Keratinocyte (primary cell): ENCODE results near the gene SHC1. TPM values are rescaled to one million over a fixed set of nuclear protein-coding genes. Genes with fewer than 3 reads are reported as not detected.
A peak's percentile ranks its signal among the peaks of the same experiment; 100 is the strongest.

Source experiments
- DNase-seq: peaks from one replicate; pipeline ENCODE4 v3.0.0-alpha.2; 2011; ENCODE audit warnings: low read depth, missing footprints, low spot score
- FAIRE-seq: peaks from 2 replicates; lab custom pipeline; 2011; peaks lifted over from hg19 to GRCh38; lab: Jason Lieb, UNC
- H2AFZ ChIP-seq: 2 replicates; pipeline ENCODE4 v1.6.0; 2012; ENCODE audit warnings: low read length, control low read depth, inconsistent platforms; ENCODE audit not compliant: control insufficient read depth
- H3K27ac ChIP-seq: 2 replicates; pipeline ENCODE4 v1.5.1; 2011; ENCODE audit warnings: low read length; ENCODE audit not compliant: control insufficient read depth, insufficient read depth
- H3K27me3 ChIP-seq: 3 replicates; pipeline ENCODE4 v1.6.0; 2011; ENCODE audit warnings: low read length; ENCODE audit not compliant: control insufficient read depth, insufficient read depth; ENCODE audit errors: extremely low read depth
- H3K36me3 ChIP-seq, 2 experiments: 2 replicates in 1 of 2; 3 replicates in 1 of 2; pipeline ENCODE4 v1.5.1; 2011; ENCODE audit warnings: low read length in 2 of 2, mild to moderate bottlenecking in 1 of 2; ENCODE audit not compliant: control insufficient read depth in 2 of 2, insufficient read depth in 2 of 2; ENCODE audit errors: extremely low read depth in 1 of 2
- H3K4me1 ChIP-seq: 3 replicates; pipeline ENCODE4 v1.5.1; 2011; ENCODE audit warnings: low read length; ENCODE audit not compliant: control insufficient read depth, insufficient read depth; ENCODE audit errors: extremely low read depth
- H3K4me2 ChIP-seq: 3 replicates; pipeline ENCODE4 v1.6.0; 2011; ENCODE audit warnings: low read depth, low read length; ENCODE audit not compliant: control insufficient read depth, insufficient read depth; ENCODE audit errors: extremely low read depth
- H3K4me3 ChIP-seq, 3 experiments: fragments of 200-600 bp in 1 of 3; sonication (generic) in 1 of 3; 2 replicates in 2 of 3; 3 replicates in 1 of 3; pipeline ENCODE4 v1.5.1; 2011 to 2016; ENCODE audit warnings: low read length in 3 of 3, mild to moderate bottlenecking in 3 of 3, control low read depth in 2 of 3, inconsistent platforms in 1 of 3, low read depth in 1 of 3, mixed read lengths in 1 of 3, mixed run types in 1 of 3, moderate library complexity in 1 of 3; ENCODE audit not compliant: control insufficient read depth in 2 of 3, insufficient read depth in 2 of 3; ENCODE audit errors: extremely low read depth in 1 of 3
- H3K79me2 ChIP-seq: 2 replicates; pipeline ENCODE4 v1.6.0; 2012; ENCODE audit warnings: low read length; ENCODE audit not compliant: control insufficient read depth, insufficient read depth
- H3K9ac ChIP-seq: 3 replicates; pipeline ENCODE4 v1.6.0; 2011; ENCODE audit warnings: low read length; ENCODE audit not compliant: control insufficient read depth, insufficient read depth; ENCODE audit errors: extremely low read depth
- H3K9me1 ChIP-seq: 3 replicates; pipeline ENCODE4 v1.6.0; 2011; ENCODE audit warnings: low read length; ENCODE audit not compliant: control insufficient read depth, insufficient read depth; ENCODE audit errors: extremely low read depth
- H3K9me3 ChIP-seq: 2 replicates; pipeline ENCODE4 v1.5.1; 2012; ENCODE audit warnings: low read depth, low read length; ENCODE audit not compliant: control insufficient read depth
- H4K20me1 ChIP-seq: 3 replicates; pipeline ENCODE4 v1.6.0; 2011; ENCODE audit warnings: low read length; ENCODE audit not compliant: control insufficient read depth, insufficient read depth; ENCODE audit errors: extremely low read depth
- EZH2 ChIP-seq: IDR thresholded peaks from one replicate; pipeline ENCODE4 v1.6.1; 2012; ENCODE audit warnings: inconsistent platforms, mild to moderate bottlenecking, low read length, moderate library complexity
- dilution Hi-C: fragments of 300-500 bp; cut with MboI; formaldehyde crosslinking; loops from one replicate; pipeline ENCODE4 v1.7.0; 2020; ENCODE audit warnings: low sequenced_read_pairs; ENCODE audit not compliant: extremely low pct_ligation_motif_present
- polyA plus RNA-seq, 5 experiments: library from polyadenylated mRNA; depleted of rRNA in 3 of 5; stranded (reverse) in 3 of 5; stranded (forward) in 1 of 5; unstranded in 1 of 5; fragments of >200 nt; gene quantifications; 1 replicate in 1 of 5; 2 replicates in 3 of 5; 3 replicates in 1 of 5; pipeline versions ENCODE4 v1.2.1 to v1.2.3, GENCODE V29; 2011 to 2012; ENCODE audit warnings: missing spikeins in 2 of 5, low read depth in 1 of 5, low replicate concordance in 1 of 5
- TF ChIP-seq, protein P1 (sequence below), 3 experiments: IDR thresholded peaks in 1 of 3; conservative IDR thresholded peaks in 1 of 3; optimal IDR thresholded peaks in 1 of 3; 2 replicates in 2 of 3; 3 replicates in 1 of 3; pipeline versions ENCODE3 to v1.5.1; 2011; ENCODE audit warnings: low read length in 3 of 3, mild to moderate bottlenecking in 3 of 3, moderate library complexity in 2 of 3, control low read depth in 1 of 3, inconsistent platforms in 1 of 3; ENCODE audit not compliant: insufficient read depth in 2 of 3; ENCODE audit errors: extremely low read depth in 1 of 3

The SHC1 gene
- polyA plus RNA-seq, 1 donor (not counting 4 experiments of a cell fraction or from before 2014, with no cell fraction given) = 245 TPM

GRCh38 chr1:154999571-155000410, 29.2 kb upstream of the SHC1 start:
- no peak for FAIRE-seq

DNA sequence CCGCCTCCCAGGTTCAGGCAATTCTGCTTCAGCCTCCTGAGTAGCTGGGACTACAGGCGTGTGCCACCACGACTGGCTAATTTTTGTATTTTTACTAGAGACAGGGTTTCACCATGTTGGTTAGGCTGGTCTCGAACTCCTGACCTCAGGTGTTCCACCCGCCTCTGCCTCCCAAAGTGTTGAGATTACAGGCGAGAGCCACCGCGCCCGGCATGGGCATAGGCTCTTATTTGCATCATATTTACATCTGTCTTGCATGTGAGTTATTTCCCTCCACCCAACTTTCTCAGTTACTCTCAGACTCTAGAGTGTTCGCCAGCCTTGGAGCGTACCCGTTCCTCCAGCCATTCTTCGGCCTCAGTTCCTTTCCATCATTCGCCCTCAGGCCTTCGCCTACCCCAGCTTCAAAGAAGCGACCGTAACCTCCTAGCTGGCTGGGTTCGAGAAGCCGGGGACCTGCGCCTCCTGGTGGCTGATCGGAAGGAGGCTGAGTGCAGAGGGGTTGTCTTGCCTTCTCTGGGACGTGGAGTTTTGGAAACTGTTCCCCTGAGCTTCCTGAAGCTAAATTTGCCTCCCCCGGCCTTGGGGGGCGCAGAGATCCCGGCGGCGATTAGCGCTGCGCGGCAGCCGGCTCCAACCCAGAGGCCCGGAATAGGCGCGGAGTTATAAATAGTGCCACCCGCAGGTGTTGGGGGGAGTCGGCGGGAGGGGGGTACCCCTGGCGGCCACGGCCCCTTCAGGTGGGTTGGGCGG, 28.4 kb upstream of the SHC1 start:
- Histone ChIP-seq H3K36me3 (no peaks in the 10 kb centered on the region), H3K4me2 (peak overlapping the region; percentile 58), H3K9ac (no peak overlapping the region), H3K79me2 (peaks cover 12% of the 10 kb centered on the region), H4K20me1 (no peaks in the 10 kb centered on the region), H3K4me1 (peaks cover 14% of the 10 kb centered on the region), H3K9me3 (no peaks in the 10 kb centered on the region), H3K27me3 (no peaks in the 10 kb centered on the region), H3K27ac (no peak overlapping the region), H3K4me3 (peak overlapping the region in 1 of 3 experiments; percentile 38), H3K9me1 (no peaks in the 10 kb centered on the region), H2AFZ (peak overlapping the region; percentile 46)
- FAIRE-seq = peak; percentile 20
- dilution Hi-C loops = no loop called here
- DNase-seq = no peak
- TF ChIP-seq, protein P1, sequence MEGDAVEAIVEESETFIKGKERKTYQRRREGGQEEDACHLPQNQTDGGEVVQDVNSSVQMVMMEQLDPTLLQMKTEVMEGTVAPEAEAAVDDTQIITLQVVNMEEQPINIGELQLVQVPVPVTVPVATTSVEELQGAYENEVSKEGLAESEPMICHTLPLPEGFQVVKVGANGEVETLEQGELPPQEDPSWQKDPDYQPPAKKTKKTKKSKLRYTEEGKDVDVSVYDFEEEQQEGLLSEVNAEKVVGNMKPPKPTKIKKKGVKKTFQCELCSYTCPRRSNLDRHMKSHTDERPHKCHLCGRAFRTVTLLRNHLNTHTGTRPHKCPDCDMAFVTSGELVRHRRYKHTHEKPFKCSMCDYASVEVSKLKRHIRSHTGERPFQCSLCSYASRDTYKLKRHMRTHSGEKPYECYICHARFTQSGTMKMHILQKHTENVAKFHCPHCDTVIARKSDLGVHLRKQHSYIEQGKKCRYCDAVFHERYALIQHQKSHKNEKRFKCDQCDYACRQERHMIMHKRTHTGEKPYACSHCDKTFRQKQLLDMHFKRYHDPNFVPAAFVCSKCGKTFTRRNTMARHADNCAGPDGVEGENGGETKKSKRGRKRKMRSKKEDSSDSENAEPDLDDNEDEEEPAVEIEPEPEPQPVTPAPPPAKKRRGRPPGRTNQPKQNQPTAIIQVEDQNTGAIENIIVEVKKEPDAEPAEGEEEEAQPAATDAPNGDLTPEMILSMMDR (optimal IDR thresholded peaks at IDR 0.05 in 1 of 3, IDR thresholded peaks at IDR 0.05 in 1 of 3, conservative IDR thresholded peaks at IDR 0.05 in 1 of 3; ENCODE audit: extremely low read depth in 1 of 3, insufficient read depth in 2 of 3, low read length in 3 of 3) = peak in 2 of 3 experiments; percentile 91 to 93
- no peak for TF ChIP-seq EZH2

More at GRCh38 chr1:154999571-155000410, 29.2 kb upstream of the SHC1 start:
- no peaks in the 10 kb centered on the region for H3K36me3 ChIP-seq
- peak overlapping the region; percentile 75 for H3K9ac ChIP-seq
- H3K27me3 ChIP-seq = no peaks in the 10 kb centered on the region
- no peaks in the 10 kb centered on the region for H4K20me1 ChIP-seq
- H3K4me2 ChIP-seq = peak overlapping the region; percentile 72
- DNase-seq = no peak
- H3K79me2 ChIP-seq = peaks cover 20% of the 10 kb centered on the region
- H3K27ac ChIP-seq = peak overlapping the region; percentile 47
- H3K9me1 ChIP-seq = no peaks in the 10 kb centered on the region
- no peaks in the 10 kb centered on the region for H3K9me3 ChIP-seq
- peak overlapping the region; percentile 31 to 83 (median 76) for H3K4me3 ChIP-seq
- dilution Hi-C loops = no loop called here
- H3K4me1 ChIP-seq = peaks cover 20% of the 10 kb centered on the region
- H2AFZ ChIP-seq = no peak overlapping the region
- TF ChIP-seq EZH2 = no peak
- TF ChIP-seq, protein P1 (optimal IDR thresholded peaks at IDR 0.05 in 1 of 3, IDR thresholded peaks at IDR 0.05 in 1 of 3, conservative IDR thresholded peaks at IDR 0.05 in 1 of 3; ENCODE audit: extremely low read depth in 1 of 3, insufficient read depth in 2 of 3, low read length in 3 of 3) = no peak
